ENCODE measurements around the gene ZSWIM1. TPM values are rescaled to one million over a fixed set of nuclear protein-coding genes. Genes with fewer than 3 reads are reported as not detected.

Gene ZSWIM1
- 9.2 and 9.4 TPM in 2 replicates for total RNA-seq

GRCh38 chr20:45880988-45881788, at the start of gene ZSWIM1:
TSS of gene ZSWIM1 (plus strand) at chr20:45881227. CDS start at chr20:45882593, 1,366 bp downstream.

DNA sequence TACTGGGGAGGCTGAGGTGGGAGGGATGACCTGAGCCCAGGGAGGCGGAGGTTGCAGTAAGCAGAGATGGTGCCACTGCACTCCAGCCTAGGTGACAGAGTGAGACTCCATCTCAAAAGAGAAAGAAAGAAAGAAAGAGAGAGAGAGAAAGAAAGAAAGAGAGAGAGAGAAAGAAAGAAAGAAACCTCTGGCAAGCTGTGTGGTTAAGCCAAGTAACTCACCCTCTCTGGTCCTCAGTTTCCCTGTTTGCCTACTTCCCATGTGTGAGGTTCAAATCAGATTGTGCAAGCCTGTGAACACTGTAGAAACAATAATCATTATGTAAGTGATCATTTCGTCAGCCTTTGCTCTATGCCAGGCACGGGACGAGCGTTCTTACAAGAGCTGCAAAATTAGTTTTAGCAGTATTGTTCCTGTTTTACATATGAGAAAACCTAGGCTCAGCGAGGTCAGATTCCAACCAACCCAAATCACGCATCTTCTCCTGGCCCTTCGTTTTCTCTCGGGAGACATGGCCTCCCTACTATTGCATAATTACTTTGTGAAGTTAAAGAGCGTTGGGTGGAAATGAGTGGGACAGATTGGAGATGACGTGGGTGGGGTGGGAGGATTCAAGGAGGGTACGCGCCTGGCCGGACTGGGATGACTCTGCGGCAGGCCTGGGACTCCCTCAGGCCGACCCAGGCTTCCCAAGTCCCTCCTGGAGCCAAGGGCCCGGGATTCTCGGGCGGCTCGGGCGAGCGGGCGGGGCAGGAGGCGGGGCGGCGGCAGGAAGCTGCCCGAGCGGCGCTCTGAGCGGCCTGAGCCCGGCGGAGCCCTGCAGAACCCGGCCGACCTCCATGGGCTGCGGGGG, 47.8 kb upstream of the ZSWIM1 start, which contains the start of gene SNX21:
TSS of gene SNX21 (plus strand) at position 770 of the 853 bp plus-strand sequence. CDS start 121 bp downstream, outside the sequence.

DNA sequence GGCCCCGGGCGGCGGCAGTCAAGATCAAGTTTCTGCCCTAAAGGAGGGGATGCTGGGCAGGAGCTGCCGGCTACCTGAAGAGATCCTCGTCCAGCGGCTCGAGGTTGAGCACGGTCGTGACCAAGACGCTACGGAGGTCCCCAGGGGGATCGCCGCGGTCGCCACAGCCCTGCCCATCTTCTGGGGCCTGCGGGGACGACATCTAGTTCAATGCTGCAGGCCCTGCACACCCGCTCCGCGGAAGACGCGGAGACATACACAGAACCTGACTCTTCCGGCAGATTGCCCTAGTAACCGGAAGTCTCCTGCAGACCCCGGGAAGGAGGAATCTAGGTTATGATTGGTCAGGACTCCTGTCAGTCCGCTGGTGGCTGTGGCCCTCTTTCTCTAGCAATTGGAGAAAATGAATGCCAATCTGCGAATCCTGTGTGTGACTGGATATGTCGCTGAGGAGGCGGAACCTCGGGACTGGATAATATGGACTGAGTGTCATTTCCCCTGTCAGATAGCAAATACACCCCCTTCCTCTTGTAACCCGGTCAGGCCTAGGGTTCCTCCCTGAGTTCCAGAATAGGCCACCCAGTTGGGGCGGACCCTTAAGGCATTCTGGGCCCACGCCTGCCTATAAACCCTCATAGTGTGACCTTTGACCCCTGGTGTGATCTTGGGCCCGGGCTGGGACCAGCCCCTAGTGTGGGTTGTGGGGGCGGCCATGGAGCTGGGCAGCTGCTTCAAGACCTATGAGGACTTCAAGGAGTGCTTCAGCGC, 23.7 kb upstream of the ZSWIM1 start, which contains the start of the genes ACOT8 and ZSWIM3:
TSS of gene ACOT8 (minus strand) at position 279 of the 768 bp plus-strand sequence. CDS start at position 202, 77 bp downstream.
TSS of gene ZSWIM3 (plus strand) at position 501 of the 768 bp plus-strand sequence. CDS start at position 713, 212 bp downstream.

DNA sequence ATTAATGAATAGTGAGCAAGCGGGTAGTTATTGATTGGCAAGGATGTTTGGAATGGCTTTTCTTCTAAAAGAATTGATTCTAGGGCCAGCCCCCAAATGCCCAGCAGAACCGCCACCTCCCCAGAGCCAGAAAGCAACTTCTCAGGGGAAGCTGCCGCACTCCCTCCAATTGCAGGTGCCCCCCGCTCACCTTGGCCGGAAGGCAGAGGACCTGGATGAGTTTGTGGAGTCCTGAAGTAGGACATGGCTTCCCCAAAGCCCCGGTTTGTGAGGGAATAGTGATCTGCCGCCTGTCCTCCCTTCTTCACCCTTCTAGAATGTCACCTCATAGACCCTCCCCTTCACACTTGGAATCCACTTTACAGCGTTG, 6.3 kb downstream of the ZSWIM1 start, which contains the start of gene SPATA25:
TSS of gene SPATA25 (minus strand) at position 277 of the 370 bp plus-strand sequence. CDS start at position 245, 32 bp downstream.

DNA sequence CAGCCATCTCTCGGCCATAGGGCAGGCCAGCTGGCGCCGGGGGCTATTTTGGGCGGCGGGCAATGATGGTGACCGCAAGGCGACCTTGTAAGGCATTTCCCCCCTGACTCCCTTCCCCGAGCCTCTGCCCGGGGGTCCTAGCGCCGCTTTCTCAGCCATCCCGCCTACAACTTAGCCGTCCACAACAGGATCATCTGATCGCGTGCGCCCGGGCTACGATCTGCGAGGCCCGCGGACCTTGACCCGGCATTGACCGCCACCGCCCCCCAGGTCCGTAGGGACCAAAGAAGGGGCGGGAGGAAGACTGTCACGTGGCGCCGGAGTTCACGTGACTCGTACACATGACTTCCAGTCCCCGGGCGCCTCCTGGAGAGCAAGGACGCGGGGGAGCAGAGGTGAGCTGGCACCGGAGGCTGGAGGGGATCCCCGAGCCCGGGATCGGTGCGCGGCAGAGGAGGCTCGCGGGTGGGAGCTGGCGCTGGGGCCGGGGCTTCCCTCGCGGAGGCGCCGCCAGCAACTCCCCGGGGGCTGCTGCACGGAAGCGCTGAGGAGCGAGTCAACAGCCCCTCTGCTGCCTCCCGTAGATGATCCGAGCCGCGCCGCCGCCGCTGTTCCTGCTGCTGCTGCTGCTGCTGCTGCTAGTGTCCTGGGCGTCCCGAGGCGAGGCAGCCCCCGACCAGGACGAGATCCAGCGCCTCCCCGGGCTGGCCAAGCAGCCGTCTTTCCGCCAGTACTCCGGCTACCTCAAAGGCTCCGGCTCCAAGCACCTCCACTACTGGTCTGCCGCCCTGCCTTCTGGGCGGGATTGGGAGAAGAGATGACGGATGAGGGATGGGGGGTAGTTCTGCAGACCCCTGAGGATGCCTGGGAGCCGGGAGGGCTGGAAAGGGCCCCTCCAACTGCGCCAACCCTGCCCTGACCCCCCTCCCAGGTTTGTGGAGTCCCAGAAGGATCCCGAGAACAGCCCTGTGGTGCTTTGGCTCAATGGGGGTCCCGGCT, 10.3 kb downstream of the ZSWIM1 start, which contains the start of the genes CTSA and NEURL2:
TSS of gene CTSA (plus strand) at position 351 of the 999 bp plus-strand sequence. CDS start at position 585, 234 bp downstream.
TSS of gene NEURL2 (minus strand) at position 224 of the 999 bp plus-strand sequence. CDS start at position 7, 217 bp downstream.

GRCh38 chr20:45911486-45912343, 30.7 kb downstream of the ZSWIM1 start, which contains the start of gene PLTP:
TSS of gene PLTP (minus strand) at chr20:45912155. CDS start at chr20:45911452, 703 bp downstream.

Other genes starting within 250 kb of the ZSWIM1 start
- gene WFDC9, start 249.9 kb upstream of the ZSWIM1 start, total RNA-seq, result not detected in 2 replicates
- gene WFDC11, start 211.0 kb upstream of the ZSWIM1 start, total RNA-seq, result not detected in 2 replicates
- not detected in 2 replicates for gene WFDC13, start 179.2 kb upstream of the ZSWIM1 start, total RNA-seq
- gene WFDC10B, start 176.2 kb upstream of the ZSWIM1 start, total RNA-seq, result not detected in 2 replicates
- gene SPINT4, start 158.9 kb upstream of the ZSWIM1 start, total RNA-seq, result not detected in 2 replicates
- gene WFDC3, start 89.3 kb upstream of the ZSWIM1 start, total RNA-seq, result 0.67 TPM in 1 of 2 replicates, not detected in the other
- 29.6 and 36.7 TPM in 2 replicates for gene DNTTIP1, start 89.3 kb upstream of the ZSWIM1 start, total RNA-seq
- 225 and 261 TPM in 2 replicates for gene UBE2C, start 68.6 kb upstream of the ZSWIM1 start, total RNA-seq
- gene TNNC2, start 53.9 kb upstream of the ZSWIM1 start, total RNA-seq, result 0.84 TPM in 1 of 2 replicates, not detected in the other
- gene SNX21, start 47.4 kb upstream of the ZSWIM1 start, total RNA-seq, result 49.5 and 53.3 TPM in 2 replicates
- 39.8 and 40.3 TPM in 2 replicates for gene ACOT8, start 23.8 kb upstream of the ZSWIM1 start, total RNA-seq
- gene ZSWIM3, start 23.6 kb upstream of the ZSWIM1 start, total RNA-seq, result 3.9 and 4.0 TPM in 2 replicates
- 0.15 TPM in 1 of 2 replicates, not detected in the other for gene SPATA25, start 6.4 kb downstream of the ZSWIM1 start, total RNA-seq
- gene NEURL2, start 10.0 kb downstream of the ZSWIM1 start, total RNA-seq, result 3.4 and 3.7 TPM in 2 replicates
- gene CTSA, start 10.1 kb downstream of the ZSWIM1 start, total RNA-seq, result 77.2 and 91.1 TPM in 2 replicates
- gene PLTP, start 30.9 kb downstream of the ZSWIM1 start, total RNA-seq, result 48.3 and 51.7 TPM in 2 replicates
- 19.7 and 22.7 TPM in 2 replicates for gene PCIF1, start 53.5 kb downstream of the ZSWIM1 start, total RNA-seq
- gene ZNF335, start 91.0 kb downstream of the ZSWIM1 start, total RNA-seq, result 11.1 and 12.1 TPM in 2 replicates
- not detected in 2 replicates for gene MMP9, start 127.7 kb downstream of the ZSWIM1 start, total RNA-seq
- gene SLC12A5, start 148.0 kb downstream of the ZSWIM1 start, total RNA-seq, result not detected in 2 replicates
- 22.4 and 22.7 TPM in 2 replicates for gene NCOA5, start 208.7 kb downstream of the ZSWIM1 start, total RNA-seq
- gene CD40, start 237.1 kb downstream of the ZSWIM1 start, total RNA-seq, result 3.3 and 4.4 TPM in 2 replicates